GM21390 (cell line): ENCODE measurements around the gene GLDN.
"Not testable (repeated sequence)": the region's sequence is repeated elsewhere in the genome, so short reads cannot be mapped to it uniquely, and the experiment has no call there.

Experiments used
- ATAC-seq: cut with Tn5 transposase; IDR thresholded peaks from one replicate; pipeline ENCODE4 v1.9.1; 2021; ENCODE audit not compliant: unreplicated experiment

Gene GLDN

GRCh38 chr15:51443282-51443914 lies 101.9 kb downstream of the GLDN start:
- ATAC-seq: no peak

- no peak for ATAC-seq
Measured at GRCh38 chr15:51444112-51444511, 102.7 kb downstream of the GLDN start.

- no peak for ATAC-seq
Measured at GRCh38 chr15:51444807-51445206, 103.4 kb downstream of the GLDN start.

GRCh38 chr15:51446029-51446744 lies 104.7 kb downstream of the GLDN start:
- not testable (repeated sequence) for ATAC-seq

- ATAC-seq: no peak
Measured at GRCh38 chr15:51447855-51448621, 106.6 kb downstream of the GLDN start.

GRCh38 chr15:51448622-51449399 lies 107.4 kb downstream of the GLDN start:
- ATAC-seq: no peak

DNA sequence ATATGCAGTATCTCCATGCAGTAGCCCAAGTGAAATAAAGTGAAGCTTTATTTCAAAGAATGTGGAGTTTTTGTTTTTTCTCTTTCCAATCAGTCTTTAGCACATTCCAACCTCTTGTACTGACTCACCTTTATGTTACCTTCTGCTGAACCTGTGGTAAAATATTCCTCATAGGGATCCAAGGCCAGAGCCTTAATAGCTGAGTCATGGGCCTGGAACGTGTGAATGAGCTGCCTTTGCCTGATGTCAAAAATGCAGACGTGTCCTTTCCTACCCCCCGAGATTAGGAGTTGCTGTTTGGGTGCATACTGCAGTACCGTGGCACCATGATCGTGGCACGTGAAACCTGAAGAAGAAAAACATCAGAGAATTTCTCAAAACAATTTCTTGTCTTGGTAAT lies 108.5 kb downstream of the GLDN start:
- no peak for ATAC-seq
